HG02973 (cell line): Measurements from ENCODE around the gene RREB1.

Experiments used
- ATAC-seq: cut with Tn5 transposase; IDR thresholded peaks from one replicate; pipeline ENCODE4 v1.9.1; 2021; ENCODE audit warnings: moderate library complexity; ENCODE audit not compliant: unreplicated experiment

RREB1 gene

DNA sequence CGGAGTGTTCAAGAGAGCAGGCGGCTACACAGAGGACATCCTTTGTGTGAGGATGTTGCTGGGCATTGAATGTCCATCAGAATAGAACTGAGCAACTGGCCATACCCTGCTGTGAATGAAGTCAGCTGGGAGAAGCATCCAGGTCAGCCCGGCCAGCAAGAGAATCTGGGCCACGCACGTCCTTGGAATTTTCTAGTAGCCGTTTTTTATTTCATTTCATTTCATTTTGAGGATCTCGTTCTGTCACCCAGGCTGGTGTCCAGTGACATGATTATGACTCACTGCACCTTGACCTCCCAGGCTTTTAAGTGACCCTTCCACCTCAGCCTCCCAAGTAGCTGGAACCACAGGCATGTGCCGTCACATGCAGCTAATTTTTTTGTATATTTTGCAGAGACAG is 107.4 kb downstream of the RREB1 start:
- no peak for ATAC-seq

DNA sequence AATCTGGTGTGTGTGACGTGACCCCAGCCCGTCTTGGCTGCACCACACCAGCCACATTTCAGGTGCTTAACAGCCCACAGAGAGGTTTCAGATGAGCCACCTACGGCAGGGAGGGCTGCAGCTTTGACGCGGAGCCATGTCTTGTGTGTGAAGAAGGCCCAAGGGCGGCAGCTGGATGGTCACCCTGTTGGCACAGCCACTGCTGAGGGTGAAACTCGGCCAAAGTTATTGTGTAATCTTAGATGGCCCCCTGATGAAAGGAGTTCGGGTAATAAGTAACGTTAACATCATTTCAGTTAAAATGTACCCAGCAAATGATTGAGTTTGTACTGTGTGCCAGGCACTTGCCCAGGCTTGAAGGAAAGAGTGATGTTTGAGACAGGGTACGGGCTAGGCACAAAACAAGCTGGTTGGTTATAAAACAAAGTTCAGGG is 108.1 kb downstream of the RREB1 start:
- no peak for ATAC-seq

DNA sequence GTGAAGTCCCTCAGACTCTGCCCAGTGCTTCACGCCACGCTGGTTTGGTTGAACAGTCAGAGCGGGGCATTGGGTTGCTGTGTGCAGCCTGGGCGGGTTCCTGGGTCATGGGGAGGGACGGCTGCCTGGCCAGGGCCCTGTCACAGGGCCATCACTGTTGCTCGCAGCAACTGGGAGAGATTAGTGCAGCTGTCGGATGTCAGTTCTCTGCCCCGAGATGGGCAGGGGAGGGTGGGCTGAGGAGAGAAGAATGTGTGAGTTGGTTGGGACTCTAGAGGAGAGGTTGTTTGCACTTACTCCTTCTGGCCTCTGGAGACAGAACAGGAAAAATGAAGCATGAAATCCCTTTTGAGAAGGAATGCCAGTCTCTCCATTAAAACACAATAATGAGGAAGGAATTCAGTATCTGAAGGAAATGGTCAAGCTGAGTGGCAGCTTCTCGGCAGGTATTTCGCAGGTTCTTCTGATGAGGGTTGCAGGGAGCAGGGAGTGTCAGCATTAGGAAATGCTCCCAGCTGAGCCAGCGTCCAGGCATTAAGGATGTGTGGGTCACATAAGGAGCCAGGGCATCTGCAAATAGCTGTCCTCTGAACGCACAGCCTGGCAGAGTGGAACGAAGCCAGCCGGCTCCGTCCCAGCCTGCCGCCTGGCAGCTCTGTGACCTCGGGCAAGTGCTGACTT is 109.3 kb downstream of the RREB1 start:
- no peak for ATAC-seq

DNA sequence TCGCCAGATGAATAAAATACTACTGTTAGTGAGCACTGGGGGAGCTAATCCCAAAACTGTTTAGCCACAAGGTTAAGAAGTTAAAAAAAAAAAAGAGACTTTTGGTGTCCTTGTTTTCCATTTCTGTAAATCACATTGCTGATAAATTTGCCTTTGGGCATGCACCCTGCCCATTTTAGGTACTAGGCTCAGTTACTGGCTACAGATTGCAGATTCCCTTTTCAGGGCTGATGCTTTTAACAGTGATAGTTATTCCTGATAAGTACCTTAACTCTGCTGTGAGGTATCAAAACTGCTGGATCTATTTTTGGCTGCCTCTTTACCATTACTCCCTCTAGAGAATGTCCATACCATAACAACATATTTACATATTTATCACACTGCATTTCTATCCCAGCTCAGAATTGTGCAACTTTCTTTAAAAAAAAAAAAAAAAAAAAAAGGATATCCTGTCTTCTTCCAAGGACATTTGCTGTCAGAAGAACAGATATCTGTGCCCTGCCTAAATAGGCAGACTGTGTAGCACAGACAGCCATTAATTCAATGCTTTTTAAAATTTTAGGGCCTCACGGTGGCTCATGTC is 110.7 kb downstream of the RREB1 start:
- ATAC-seq, result no peak

DNA sequence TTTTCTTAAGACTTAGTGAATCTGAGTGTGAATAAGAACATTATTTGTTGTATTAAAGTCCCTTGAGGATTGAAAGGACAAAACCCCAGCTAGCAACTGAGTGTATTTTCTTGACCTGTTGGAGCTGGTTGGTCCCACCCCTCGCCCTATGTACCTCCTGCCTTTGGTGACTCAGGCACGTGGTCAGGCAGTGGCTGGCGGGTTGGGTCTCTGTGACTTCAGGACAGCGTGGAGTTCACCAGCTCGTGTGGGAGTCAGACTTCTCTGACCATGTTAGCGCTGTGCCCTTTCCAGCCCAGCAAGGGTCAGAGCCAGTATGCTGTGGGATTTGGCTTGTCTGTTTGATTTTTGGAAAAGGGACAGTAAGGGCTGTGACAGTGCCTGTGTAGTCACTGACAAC is 111.5 kb downstream of the RREB1 start:
- ATAC-seq, result no peak

DNA sequence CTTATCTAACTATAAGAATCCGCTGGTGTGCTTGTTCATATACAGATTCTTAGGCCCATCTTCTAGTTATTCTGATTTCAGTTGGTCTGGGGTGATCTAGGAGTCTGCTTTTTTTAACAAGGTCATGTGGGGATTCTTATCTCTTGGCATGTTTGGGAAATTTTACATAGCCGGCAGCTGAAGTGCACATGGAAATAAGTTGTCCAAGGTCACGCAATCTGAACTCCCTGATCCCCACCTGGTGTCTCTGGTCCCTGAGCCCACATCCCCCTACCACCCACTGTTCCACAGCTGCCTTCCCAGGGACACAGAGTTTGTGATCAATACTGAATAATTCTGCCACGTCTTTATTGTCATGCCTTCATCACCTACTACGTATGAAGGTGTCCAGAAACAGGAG is 114.4 kb downstream of the RREB1 start:
- no peak for ATAC-seq

DNA sequence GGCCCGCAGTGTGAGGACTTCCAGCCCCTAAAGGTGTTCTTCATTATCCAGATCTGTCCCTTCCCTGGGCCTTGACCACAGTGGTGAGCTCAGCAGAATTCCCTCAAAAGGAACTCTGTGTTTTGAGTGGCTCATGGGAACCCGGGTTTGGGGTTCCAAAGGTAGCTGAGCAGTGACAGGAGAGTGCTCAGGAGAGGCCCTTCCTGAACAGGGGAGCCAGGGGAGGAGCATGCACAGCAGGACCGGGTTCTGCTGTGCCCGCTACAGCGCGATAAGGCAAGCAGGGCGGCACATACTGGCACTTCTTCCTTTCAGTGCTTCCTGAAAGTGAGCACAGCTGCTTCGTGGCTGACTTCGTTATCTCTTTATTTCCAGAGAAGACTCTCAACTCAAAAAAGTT is 117.0 kb downstream of the RREB1 start:
- no peak for ATAC-seq

DNA sequence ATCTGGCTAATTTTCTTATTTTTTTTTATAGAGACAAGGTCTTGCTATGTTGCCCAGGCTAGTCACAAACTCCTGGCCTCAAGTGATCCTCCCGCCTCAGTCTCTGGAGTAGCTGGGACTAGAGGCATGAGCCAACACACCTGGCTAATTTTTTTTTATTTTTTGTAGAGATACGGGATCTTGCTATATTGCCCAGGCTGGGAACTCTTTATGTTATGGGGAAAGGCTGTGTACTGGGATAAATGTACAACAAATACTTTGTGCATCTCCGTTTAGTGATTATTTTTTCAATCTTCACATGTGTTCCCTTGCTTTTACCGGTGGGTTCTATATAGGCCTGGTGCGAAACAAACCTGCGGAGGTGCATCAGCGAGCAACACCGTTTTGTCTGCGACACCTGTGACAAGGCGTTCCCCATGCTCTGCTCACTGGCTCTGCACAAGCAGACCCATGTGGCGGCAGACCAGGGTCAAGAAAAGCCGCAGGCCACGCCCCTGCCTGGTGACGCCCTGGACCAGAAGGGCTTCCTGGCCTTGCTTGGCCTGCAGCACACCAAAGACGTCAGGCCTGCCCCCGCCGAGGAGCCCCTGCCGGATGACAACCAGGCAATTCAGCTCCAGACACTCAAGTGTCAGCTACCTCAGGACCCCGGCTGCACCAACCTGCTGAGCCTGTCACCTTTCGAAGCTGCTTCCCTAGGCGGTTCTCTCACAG is 121.1 kb downstream of the RREB1 start:
- no peak for ATAC-seq

DNA sequence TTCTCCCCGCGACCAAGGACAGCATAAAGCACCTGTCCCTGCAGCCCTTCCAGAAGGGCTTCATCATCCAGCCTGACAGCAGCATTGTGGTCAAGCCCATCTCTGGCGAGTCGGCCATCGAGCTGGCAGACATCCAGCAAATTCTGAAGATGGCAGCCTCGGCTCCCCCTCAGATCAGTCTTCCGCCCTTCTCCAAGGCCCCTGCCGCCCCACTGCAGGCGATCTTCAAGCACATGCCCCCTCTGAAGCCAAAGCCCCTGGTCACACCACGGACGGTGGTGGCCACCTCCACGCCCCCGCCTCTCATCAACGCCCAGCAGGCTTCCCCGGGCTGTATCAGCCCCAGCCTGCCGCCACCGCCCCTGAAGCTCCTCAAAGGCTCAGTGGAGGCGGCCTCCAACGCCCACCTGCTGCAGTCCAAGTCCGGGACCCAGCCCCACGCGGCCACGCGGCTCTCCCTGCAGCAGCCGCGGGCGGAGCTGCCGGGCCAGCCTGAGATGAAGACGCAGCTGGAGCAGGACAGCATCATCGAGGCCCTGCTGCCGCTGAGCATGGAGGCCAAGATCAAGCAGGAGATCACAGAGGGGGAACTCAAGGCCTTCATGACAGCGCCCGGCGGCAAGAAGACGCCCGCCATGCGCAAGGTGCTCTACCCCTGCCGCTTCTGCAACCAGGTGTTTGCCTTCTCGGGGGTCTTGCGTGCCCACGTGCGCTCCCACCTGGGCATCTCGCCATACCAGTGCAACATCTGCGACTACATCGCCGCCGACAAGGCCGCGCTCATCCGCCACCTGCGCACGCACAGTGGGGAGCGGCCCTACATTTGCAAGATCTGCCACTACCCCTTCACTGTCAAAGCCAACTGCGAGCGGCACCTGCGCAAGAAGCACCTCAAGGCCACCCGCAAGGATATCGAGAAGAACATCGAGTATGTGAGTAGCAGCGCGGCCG is 121.9 kb downstream of the RREB1 start:
- no peak for ATAC-seq

DNA sequence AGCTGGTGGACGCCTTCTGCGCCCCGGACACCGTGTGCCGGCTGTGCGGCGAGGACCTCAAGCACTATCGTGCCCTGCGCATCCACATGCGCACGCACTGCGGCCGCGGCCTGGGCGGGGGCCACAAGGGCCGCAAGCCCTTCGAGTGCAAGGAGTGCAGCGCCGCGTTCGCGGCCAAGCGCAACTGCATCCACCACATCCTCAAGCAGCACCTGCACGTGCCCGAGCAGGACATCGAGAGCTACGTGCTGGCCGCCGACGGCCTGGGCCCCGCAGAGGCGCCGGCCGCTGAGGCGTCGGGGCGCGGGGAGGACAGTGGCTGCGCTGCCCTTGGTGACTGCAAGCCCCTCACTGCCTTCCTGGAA is 122.5 kb downstream of the RREB1 start:
- no peak for ATAC-seq

DNA sequence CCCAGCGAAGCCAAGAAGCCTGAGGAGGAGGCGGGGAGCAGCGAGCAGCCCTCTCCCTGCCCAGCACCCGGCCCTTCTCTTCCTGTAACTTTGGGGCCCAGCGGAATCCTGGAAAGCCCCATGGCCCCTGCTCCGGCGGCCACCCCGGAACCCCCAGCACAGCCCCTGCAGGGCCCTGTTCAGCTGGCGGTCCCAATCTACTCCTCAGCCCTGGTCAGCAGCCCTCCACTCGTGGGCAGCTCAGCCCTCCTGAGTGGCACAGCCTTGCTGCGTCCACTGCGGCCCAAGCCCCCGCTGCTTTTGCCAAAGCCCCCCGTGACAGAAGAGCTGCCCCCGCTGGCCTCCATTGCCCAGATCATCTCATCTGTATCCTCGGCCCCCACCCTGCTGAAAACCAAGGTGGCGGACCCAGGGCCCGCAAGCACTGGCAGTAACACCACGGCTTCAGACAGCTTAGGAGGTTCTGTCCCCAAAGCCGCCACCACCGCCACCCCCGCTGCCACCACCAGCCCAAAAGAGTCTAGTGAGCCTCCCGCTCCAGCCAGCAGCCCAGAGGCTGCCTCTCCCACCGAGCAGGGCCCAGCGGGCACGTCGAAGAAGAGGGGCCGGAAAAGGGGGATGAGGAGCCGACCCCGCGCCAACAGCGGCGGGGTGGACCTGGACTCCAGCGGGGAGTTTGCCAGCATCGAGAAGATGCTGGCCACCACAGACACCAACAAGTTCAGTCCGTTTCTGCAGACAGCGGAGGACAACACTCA is 123.4 kb downstream of the RREB1 start:
- no peak for ATAC-seq

DNA sequence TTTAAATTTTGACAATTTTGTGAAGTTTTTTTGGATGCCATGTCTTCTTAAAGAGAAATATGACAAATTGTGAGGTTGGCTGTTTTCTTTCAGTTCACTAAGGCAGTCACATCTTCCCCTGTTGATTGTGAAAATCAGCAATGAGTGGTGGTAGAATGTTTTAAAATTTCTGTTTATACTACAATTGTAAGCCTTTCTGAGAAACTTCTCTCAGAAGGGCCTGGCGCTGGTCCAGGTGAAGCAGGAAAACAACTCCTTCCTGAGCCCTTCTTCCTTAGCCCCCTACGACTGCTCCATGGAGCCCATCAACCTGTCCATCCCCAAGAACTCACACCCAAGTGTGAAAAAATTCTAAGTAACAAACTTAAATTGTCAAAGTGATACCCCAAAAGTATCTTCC is 124.6 kb downstream of the RREB1 start:
- ATAC-seq, result no peak

DNA sequence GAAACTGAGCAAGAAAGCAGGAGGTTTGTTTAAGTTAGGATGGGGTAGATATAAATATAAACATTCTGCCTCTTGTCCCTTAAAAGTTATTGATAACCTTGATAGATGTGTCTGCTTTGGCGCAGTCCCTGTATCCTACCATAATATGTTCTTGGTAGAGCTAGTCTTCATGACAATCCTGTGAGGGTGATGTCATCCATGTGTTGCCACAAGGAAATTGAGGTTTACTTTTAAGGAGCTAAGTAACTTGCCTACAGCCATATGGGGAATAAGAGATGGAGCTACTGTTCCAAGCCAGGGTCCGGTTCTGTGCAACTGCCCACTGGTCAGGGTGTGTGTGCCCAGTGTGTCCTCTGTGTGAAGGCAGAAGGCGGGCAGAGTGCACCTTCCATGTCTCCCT is 126.8 kb downstream of the RREB1 start:
- ATAC-seq, result no peak

DNA sequence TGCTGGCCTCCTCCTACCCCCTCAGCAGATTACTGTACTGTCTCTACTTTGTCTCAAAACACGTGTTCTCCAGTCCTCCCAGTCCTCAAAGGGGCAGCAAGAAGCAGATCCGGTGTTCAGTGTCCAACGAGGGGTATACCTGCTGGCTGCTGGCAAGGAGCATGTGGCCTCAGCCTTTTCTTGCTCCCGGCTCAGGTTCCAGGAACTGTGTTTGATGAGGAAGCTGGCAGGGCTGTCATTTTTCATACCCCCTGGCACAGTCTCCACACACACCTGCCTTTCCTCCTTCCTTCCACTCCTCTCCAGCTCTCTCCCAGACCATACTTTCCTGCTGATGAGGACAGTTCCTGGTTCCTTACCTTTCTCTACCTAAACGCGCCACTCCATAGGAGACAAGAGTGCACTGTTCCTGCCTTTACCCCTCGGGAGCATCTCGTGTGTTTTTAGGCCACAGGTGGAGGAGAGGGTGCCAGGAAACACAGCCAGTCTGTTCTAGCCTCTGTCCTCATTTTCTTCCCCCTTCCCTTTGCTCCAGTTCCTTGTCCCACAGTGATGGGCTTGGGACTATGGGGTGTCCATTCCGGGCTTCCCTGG is 128.0 kb downstream of the RREB1 start:
- ATAC-seq, result no peak

DNA sequence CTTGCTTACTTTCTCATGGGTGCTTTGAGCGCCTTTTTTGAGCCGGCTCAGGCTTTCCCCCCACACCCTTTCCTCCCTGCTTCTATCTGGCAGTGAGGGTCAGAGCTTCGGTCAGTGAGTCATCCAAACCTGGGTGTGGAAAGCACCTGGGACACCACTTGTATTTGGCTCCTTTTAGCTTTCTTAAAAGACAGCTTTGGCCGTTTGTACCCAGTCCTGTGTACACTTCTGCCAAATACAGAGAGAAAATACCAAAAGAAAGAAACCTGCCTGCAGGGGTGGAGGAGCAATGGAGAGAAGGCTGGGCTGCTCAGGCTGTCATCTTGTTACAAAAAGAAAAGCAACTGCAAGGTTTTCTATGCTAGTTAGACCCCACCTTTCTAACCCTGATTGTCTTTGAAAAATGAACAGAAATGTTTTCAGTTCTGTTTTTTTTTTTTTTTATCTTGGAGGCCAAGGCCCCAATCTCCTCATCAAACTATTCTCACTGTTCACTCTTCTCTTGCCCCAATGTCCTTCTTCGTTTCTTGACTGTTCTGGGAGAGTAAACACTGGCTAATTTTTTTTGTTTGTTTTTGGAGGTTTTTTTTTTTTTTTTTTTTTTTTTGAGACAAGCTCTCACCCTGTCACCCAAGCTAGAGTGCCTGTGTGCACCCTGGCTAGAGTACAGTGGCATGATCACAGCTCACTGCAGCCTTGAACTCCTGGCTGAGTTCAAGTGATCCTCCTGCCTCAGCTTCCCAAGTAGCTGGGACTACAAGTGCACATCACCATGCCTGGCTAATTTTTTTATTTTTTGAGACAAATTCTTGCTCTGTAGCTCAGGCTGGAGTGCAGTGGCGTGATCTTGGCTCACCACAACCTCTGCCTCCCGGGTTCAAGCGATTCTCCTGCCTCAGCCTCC is 128.8 kb downstream of the RREB1 start:
- peak; percentile 64 for ATAC-seq

DNA sequence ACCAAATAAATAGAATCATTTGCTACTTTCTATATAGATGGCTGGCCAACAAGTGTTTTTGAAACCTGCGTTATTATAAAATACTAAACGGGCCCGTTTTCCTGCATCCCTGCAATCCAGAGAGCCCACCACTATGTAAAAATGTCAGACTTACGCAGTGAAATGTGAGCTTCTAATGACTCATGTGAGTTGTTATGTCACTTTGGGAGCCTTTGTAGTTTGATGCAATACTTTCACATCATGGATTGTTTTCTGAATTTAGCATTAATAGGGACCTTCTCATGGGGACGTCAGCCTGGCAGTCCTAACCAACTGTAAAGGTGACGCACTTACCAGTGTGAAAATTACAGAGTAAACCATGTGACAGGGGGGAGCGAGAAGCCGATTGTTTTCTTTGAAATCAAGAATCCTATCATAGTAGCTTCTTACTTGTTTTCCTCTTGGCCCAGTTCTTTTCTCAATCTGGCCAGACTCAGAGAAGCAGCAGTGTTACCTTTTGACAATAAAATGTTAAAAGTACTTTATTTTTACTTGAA is 130.0 kb downstream of the RREB1 start:
- ATAC-seq, result no peak

DNA sequence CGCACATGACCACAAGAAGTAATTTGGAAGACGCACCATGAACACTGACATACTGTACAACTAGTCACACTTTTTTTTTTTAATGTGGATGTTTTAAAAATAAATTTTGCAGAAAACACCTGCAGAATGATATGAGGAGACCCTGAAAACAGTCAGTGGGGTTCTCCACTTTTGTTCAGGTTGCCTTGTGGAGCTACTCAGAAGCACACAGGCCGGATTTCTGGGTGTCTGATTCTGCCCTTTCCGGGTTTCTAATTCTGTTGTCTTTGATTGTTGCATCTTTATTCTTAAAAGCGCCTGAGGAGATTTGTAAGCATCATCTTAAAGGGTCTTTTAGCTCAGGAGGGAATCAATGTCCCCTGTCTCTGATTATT is 130.8 kb downstream of the RREB1 start:
- ATAC-seq, result no peak

DNA sequence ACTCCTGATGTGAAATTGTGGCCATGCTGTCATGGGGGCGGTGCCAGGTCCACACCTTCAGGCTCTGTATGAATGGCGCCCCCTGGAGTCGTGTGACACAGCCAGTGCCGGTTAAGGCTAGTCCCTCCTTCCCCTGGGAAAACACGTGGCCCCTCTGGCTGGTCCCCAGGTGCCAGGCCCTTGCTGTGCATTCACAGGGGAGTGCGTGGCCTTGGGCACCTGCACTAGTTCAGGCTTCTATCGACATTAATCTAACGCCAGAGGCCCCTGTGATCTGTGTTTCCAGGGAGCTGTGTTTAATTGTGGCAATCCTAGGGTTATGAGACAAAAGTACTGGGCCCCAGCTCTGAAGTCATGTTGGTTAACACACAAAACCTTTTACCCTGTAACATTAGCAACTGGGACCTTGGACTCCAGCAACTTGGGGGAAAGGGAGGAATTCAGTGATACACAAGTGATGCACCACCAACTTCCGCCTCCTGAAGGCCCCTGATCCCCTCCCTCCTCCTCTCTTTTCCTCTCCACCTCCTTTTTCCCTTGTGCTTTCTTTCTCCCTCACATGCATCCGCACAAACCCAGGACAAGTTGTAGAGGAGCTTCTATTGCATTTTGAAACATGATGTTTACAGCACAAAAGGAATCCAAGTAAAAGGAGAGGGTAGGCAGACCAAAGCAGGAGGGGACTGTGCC is 131.3 kb downstream of the RREB1 start:
- ATAC-seq, result no peak

DNA sequence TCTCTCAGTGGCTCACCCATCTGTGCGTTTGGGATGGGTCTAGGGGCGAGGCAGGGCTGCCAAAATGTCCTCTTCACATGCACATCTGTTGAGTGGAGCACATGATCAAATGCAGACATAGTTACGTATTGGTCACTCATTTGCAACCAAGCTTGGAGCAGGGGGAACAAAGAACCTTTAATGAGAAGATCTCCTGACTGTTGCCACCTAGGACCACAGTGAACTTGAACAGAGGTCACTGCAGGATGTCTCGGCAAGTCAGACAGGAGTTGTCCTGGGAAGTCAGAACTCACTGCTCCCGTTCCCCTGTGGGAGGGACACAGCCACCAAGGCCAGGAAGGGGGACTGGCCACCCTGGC is 131.8 kb downstream of the RREB1 start:
- no peak for ATAC-seq
